ENCODE results near the gene FBXO36.

DNA sequence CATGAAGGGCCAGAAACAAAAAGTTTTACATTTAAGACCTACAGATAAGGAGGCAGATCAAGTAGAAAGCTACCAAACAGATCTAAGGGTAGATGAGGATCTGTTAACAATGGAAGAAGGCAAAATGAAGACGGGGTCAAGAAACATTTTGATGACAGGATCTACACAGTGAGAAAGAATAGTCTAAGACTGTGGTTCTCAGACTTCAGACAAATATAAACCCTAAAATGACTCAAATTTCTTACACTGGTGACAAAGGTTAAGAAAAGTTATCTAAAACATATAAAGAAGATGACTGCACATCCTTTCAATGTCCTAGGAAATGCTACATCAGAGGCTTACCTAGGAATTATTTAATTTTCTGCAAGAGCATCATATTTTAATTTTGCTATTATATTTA is 34.9 kb upstream of the FBXO36 start:
- TF ChIP-seq MYC (IDR thresholded peaks at IDR 0.05; ENCODE audit: insufficient read depth, insufficient read length, insufficient replicate concordance, low read length, severe bottlenecking) (no peak), POLR2A (IDR thresholded peaks at IDR 0.05; ENCODE audit: low read depth, low read length) (no peak), FOXK2 (IDR thresholded peaks at IDR 0.05) (no peak), ASH2L (IDR thresholded peaks at IDR 0.05; ENCODE audit: borderline replicate concordance, low read depth) (no peak)

All from GM12878 (cell line).